ENCODE data around the gene SLC25A40.
"Not testable (repeated sequence)": the region's sequence is repeated elsewhere in the genome, so short reads cannot be mapped to it uniquely, and the experiment has no call there.

SLC25A40 gene

GRCh38 chr7:87872346-87872745, 3.8 kb downstream of the SLC25A40 start:
- DNase-seq (ENCODE audit: low read depth in 2 of 2), result no peak

GRCh38 chr7:87870471-87870870, 5.7 kb downstream of the SLC25A40 start:
- no peak for DNase-seq (ENCODE audit: low read depth in 2 of 2)

GRCh38 chr7:87866533-87866932, 9.6 kb downstream of the SLC25A40 start:
- not testable (repeated sequence) for DNase-seq (ENCODE audit: low read depth in 2 of 2)

- no peak for DNase-seq (ENCODE audit: low read depth in 2 of 2)
These were observed 10.1 kb downstream of the SLC25A40 start for GRCh38 chr7:87866089-87866488.

GRCh38 chr7:87858417-87859100, 17.6 kb downstream of the SLC25A40 start:
- no peak for DNase-seq (ENCODE audit: low read depth in 2 of 2)

GRCh38 chr7:87853237-87853864, 22.8 kb downstream of the SLC25A40 start:
- DNase-seq (ENCODE audit: low read depth in 2 of 2), result no peak

GRCh38 chr7:87852306-87852705, 23.9 kb downstream of the SLC25A40 start:
- no peak for DNase-seq (ENCODE audit: low read depth in 2 of 2)

GRCh38 chr7:87850836-87851593, 25.1 kb downstream of the SLC25A40 start:
- DNase-seq (ENCODE audit: low read depth in 2 of 2), result no peak

- DNase-seq (ENCODE audit: low read depth in 2 of 2), result no peak
These were observed 38.6 kb downstream of the SLC25A40 start for GRCh38 chr7:87837597-87837996.

- no peak for DNase-seq (ENCODE audit: low read depth in 2 of 2)
These were observed 43.0 kb downstream of the SLC25A40 start for GRCh38 chr7:87833130-87833529.

GRCh38 chr7:87831097-87831496, 45.1 kb downstream of the SLC25A40 start:
- no peak for DNase-seq (ENCODE audit: low read depth in 2 of 2)

GRCh38 chr7:87828383-87828782, 47.8 kb downstream of the SLC25A40 start:
- DNase-seq (ENCODE audit: low read depth in 2 of 2), result not testable (repeated sequence)

- DNase-seq (ENCODE audit: low read depth in 2 of 2), result not testable (repeated sequence)
These were observed 50.8 kb downstream of the SLC25A40 start for GRCh38 chr7:87825369-87825768.

GRCh38 chr7:87822056-87822455, 54.1 kb downstream of the SLC25A40 start:
- not testable (repeated sequence) for DNase-seq (ENCODE audit: low read depth in 2 of 2)

- DNase-seq (ENCODE audit: low read depth in 2 of 2), result no peak
These were observed 57.8 kb downstream of the SLC25A40 start for GRCh38 chr7:87818336-87818735.

- no peak for DNase-seq (ENCODE audit: low read depth in 2 of 2)
These were observed 59.8 kb downstream of the SLC25A40 start for GRCh38 chr7:87816389-87816788.

GRCh38 chr7:87810726-87811125, 65.4 kb downstream of the SLC25A40 start:
- no peak for DNase-seq (ENCODE audit: low read depth in 2 of 2)

GRCh38 chr7:87810130-87810529, 66.0 kb downstream of the SLC25A40 start:
- DNase-seq (ENCODE audit: low read depth in 2 of 2), result no peak

- no peak for DNase-seq (ENCODE audit: low read depth in 2 of 2)
These were observed 70.0 kb downstream of the SLC25A40 start for GRCh38 chr7:87806150-87806549.

- no peak for DNase-seq (ENCODE audit: low read depth in 2 of 2)
These were observed 78.3 kb downstream of the SLC25A40 start for GRCh38 chr7:87797798-87798403.

- DNase-seq (ENCODE audit: low read depth in 2 of 2), result no peak
These were observed 78.8 kb downstream of the SLC25A40 start for GRCh38 chr7:87797395-87797794.

GRCh38 chr7:87785368-87785995, 90.7 kb downstream of the SLC25A40 start:
- DNase-seq (ENCODE audit: low read depth in 2 of 2), result no peak

All from stimulated activated CD8-positive, alpha-beta memory T cell treated with anti-CD3 and anti-CD28 coated beads, Interleukin-2, amount 100 ng/mL, for 1 hour (primary cell).